Middle frontal gyrus (tissue), 1 donor: ENCODE results near the gene S100A5.
"Not testable (repeated sequence)": the region's sequence is repeated elsewhere in the genome, so short reads cannot be mapped to it uniquely, and the experiment has no call there.

Experiments
- DNase-seq: peaks from one replicate; pipeline ENCODE4 v3.0.0-alpha.2; 2015; ENCODE audit warnings: low spot score; ENCODE audit errors: extremely low spot score

S100A5 gene

DNA sequence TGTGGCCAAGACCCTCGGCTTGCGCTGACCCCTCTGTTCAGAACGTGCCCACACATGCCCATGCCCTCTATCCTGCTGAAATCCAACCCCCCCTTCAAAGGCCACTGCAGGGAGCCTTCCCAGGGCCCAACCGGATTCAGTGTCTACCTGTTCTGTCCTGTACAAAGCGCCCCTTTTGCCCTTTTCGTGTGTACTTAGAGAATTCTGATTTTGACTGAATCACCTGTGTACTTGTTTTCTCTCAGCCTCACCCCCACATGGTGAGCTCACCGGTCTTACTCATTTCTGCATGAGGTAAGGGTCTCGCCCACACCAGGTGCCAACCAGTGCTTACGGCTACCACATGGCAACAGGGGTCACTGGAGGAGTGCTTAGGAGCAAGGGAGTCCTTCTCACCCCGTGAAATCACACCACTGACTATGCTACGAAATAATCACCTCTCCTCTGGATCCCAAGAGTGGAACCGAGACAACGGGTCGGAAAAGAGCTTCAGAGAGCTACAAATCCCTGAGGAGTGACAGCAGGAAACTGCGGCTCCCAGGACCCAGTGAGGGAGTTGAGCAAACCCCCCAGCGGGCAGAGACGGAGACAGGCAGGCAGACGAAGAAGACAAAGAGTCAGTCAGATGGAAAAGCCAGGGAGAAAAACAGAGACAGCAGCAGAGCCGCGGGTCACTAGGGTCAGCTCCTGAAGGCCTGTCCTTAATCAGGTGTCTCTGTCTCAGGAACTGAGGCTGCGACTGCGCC, 27.1 kb upstream of the S100A5 start:
- DNase-seq: no peak

- no peak for DNase-seq
Measured at GRCh38 chr1:153566414-153567371, 26.0 kb upstream of the S100A5 start.

- DNase-seq: no peak
Measured at GRCh38 chr1:153565529-153566374, 25.0 kb upstream of the S100A5 start, which contains the start of gene S100A2. TSS of gene S100A2 (minus strand) at chr1:153565844. CDS start at chr1:153563877, 1,967 bp downstream.

DNA sequence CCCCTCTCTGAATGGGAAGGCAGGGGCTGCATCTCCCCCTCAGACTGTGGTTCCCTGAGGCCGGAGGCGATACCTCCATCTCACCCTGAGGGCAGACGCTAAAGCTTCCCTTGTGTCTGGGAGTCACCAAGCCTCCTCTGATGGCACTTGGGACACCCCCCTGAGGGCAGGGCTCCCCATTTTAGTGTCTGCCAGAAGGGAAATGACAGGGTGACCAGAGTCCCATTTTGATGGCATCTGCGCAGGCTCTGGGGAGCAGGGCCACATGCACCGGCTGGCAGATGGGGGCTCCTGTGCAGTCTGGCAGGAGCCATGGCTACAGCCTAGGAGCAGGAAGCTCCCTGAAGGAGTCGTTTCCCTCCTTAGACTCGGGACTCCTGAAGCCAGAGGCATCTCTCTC, 23.3 kb upstream of the S100A5 start:
- no peak for DNase-seq

GRCh38 chr1:153563483-153563901, 22.8 kb upstream of the S100A5 start:
- no peak for DNase-seq

GRCh38 chr1:153562021-153562420, 21.3 kb upstream of the S100A5 start:
- DNase-seq: not testable (repeated sequence)

- no peak for DNase-seq
Measured at GRCh38 chr1:153561466-153561985, 20.8 kb upstream of the S100A5 start.

DNA sequence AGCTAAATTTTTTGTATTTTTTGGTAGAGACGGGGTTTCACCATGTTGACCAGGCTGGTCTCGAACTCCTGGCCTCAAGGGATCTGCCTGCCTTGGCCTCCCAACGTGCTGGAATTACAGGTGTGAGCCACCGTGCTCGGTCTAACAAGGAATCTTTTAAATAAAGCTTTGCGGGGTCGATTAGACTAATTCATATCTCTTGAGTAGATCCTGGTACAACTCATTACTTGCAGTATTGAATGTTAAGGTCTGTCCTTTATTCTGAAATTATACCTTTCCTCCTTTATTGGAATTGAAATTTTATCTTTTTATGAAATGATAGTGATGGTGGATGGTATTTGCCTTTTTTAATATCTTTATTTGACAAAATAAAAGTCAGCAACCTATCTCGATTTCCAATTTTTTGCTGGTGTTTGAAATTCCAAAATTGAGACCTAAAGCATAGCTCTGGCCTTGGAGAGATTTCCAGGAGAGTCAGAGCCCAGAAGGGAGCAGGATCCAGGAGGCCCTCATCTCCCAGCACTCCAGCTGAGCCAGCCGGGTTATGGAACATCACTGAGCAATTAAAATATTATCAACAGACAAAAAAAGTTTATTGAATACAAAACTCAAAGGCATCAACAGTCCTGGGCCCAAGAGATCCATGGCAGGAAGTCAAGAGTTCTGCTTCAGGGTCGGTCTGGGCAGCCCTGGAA, 20.2 kb upstream of the S100A5 start:
- no peak for DNase-seq

GRCh38 chr1:153560241-153560640, 19.5 kb upstream of the S100A5 start:
- no peak for DNase-seq

DNA sequence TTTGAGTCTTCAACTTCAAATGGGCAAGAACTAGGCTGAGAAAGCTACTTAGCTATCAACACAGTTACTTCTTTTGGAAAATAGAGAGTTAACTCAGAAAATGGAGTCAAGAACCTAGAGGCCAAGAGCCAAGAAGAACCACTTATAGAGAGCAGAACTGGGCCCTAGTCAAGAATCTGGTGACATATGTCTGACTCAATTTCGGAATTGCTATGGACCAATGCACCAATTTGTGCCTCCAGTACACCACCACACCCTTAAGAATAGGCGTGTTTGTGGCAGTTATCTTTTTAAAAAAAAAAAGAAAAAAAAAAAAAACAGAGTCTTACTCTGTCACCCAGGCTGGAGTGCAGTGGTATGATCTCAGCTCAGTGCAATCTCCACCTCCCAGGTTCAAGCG, 17.1 kb upstream of the S100A5 start:
- no peak for DNase-seq

DNA sequence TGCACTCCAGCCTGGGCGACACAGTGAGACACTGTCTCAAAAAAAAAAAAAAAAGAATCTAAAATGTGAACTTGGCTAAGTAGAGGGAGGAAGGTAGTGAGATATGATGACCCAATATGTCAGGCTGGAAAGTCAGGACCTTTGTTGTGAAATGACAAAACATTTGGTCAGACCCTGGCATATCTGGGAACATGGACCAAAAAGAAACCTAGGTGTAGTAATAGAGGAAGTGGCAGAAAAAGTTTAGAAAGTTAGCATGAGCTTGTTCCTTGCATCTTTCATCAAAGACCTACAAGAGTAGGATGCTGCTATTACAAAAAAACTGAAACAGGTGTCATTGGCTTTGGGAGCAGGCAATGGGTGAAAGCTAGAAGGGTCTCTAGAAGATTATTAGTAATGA, 15.6 kb upstream of the S100A5 start:
- no peak for DNase-seq

DNA sequence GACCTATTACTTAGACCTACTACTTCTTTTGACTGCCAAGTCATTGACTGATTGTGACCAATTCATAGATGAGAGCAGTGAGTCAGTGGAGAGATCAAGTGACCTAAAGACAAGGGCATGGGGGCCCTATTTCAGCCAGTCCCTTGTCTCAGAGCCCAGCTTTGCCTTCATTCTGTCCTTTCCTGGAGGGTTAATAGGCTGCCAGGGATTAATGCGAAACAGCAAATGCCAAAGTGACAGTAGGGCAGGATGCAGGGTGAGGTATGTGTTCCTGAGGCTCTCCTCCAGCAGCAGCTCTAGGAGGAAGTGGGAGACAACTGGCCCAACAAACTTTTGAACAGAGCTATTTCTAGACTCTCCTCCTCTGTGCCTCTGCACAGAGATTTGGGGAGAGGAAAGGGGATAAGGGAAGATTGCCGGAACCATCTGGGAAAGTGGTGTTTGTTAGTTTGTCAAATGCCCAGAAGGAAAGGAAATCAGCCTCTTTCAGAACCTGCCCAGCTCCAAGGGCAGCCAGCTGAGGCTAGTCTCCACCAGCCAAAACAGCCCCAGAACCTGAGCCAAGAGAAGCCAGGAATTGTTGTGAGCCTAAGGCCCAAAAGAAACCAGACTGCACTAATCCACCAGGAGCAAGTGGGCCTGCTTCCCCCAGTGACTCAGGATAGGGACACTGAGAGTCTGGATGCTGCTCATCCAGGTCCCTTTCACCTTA, 13.3 kb upstream of the S100A5 start:
- DNase-seq: no peak

- no peak for DNase-seq
Measured at GRCh38 chr1:153553096-153553495, 12.4 kb upstream of the S100A5 start.

- DNase-seq: no peak
Measured at GRCh38 chr1:153552335-153552734, 11.6 kb upstream of the S100A5 start.

GRCh38 chr1:153550827-153551500, 10.2 kb upstream of the S100A5 start:
- no peak for DNase-seq

DNA sequence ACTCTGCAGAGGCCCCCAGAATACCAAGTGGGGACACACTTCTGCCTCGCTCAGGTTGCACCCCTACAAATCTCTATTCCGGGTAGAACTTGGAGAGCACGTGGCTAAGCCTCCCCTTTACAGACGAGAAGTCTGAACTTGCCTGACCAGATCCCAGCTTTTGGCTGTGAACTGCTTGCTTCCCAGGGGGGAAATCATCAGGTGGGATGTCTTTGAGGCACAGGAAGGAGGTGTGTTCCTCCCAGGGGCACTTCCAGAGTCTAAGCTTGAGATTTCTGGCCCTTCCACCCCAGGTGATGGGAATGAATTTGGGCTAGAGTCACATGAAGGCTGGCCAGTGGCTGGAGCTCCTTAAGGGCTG, 9.6 kb upstream of the S100A5 start:
- DNase-seq: no peak

DNA sequence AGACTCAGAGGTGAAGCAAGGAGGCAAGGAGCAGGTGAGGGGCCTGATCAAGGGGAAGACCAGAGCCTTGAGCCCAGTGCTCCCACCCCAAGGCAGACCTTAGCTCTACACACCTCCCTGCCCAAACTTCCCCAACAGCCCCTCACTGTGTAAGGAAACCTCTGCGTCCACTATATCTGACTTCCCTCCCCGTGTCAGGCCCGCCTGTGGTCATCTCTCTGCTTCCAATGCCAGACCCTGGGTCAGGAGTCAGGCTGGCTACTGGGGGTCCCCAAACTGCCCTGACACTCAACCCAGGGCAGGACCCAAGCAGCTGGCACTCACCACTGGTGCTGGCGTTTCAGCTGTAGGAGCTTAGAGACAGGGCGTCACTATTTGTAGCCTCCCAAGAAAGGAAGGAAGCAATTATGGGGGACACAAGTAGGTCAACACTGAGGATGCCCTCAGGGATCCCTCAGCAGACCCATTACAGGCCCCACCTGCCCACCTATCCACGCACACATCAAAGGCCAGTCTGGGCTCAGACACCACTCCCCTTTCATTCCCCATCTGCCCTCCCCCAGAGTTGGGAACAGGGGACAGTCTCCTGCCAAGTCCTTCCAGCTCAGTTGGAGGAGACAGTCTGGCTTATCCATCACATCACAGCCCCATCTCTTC, 9.1 kb upstream of the S100A5 start:
- no peak for DNase-seq

DNA sequence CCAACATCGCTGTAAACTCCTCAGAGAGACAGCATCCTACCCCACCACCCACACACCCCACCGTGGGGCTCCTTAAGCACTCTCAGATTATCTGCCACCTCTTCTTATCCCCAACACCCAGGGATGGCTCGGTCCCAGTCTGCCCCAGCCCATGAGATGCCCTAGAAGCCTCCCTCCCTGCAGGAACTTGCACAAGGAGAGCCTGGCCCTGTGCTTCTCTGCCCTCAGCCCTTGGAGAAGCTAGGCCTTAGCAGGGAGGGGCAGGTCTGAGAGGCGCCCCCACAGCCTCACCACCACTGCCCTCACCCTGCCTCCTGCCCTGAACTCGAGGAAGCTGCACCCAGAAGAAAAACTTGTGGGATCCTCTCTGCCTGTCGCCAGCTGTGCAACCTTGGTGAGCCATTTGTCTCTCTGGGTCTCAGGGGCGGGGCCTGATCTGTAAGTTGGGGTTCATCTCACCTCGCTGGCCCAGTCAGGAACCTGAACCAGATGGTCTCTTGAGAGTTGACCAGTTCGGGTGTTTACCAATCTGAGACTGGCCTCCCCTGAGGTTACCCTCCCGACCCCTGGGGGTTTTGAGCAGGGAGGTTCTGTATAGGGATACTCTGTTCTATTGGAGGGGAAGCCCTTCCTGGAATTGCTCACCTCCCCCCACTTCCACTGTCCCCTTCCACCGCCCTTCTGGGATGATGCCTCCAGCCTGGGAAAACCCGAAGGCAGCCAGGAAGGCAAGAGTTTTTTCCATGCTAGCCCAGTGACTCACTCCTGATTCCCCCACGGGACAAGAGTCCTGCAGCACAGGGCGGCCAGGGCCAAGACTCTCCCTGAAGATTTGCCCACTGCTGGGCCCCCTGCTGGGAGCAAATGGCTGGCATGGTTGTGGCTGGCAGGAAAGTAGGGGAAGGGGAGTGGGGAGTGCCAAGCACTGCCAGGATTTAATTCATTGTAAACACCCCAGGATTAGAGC, 8.3 kb upstream of the S100A5 start, which contains the start of gene S100A3:
Gene S100A3, minus strand, starts transcription at position 537 of the 967 bp plus-strand sequence. CDS start 773 bp downstream, outside the sequence.
- no peak for DNase-seq
